ENCODE measurements around the gene DIAPH3.
"Not testable (repeated sequence)": the region's sequence is repeated elsewhere in the genome, so short reads cannot be mapped to it uniquely, and the experiment has no call there.

Gene DIAPH3

GRCh38 chr13:60094385-60095088 is 69.2 kb downstream of the DIAPH3 start:
- no peak for DNase-seq

- DNase-seq = no peak
Measured at GRCh38 chr13:60093425-60094019, 70.2 kb downstream of the DIAPH3 start.

GRCh38 chr13:60091573-60091972 is 72.2 kb downstream of the DIAPH3 start:
- no peak for DNase-seq

GRCh38 chr13:60090574-60090973 is 73.2 kb downstream of the DIAPH3 start:
- DNase-seq = no peak

- DNase-seq = not testable (repeated sequence)
Measured at GRCh38 chr13:60083780-60084179, 79.9 kb downstream of the DIAPH3 start.

- DNase-seq = no peak
Measured at GRCh38 chr13:60080850-60081249, 82.9 kb downstream of the DIAPH3 start.

GRCh38 chr13:60078226-60078625 is 85.5 kb downstream of the DIAPH3 start:
- DNase-seq = no peak

GRCh38 chr13:60075850-60076249 is 87.9 kb downstream of the DIAPH3 start:
- DNase-seq = no peak

GRCh38 chr13:60074397-60074796 is 89.3 kb downstream of the DIAPH3 start:
- no peak for DNase-seq

GRCh38 chr13:60066226-60066625 is 97.5 kb downstream of the DIAPH3 start:
- DNase-seq = no peak

- no peak for DNase-seq
Measured at GRCh38 chr13:60062502-60062901, 101.2 kb downstream of the DIAPH3 start.

- no peak for DNase-seq
Measured at GRCh38 chr13:60061737-60062136, 102.0 kb downstream of the DIAPH3 start.

GRCh38 chr13:60051754-60052285 is 111.9 kb downstream of the DIAPH3 start:
- no peak for DNase-seq

GRCh38 chr13:60048353-60048752 is 115.4 kb downstream of the DIAPH3 start:
- not testable (repeated sequence) for DNase-seq

- DNase-seq = no peak
Measured at GRCh38 chr13:60047918-60048317, 115.8 kb downstream of the DIAPH3 start.

- DNase-seq = no peak
Measured at GRCh38 chr13:60044321-60044720, 119.4 kb downstream of the DIAPH3 start.

- no peak for DNase-seq
Measured at GRCh38 chr13:60043262-60043661, 120.5 kb downstream of the DIAPH3 start.

GRCh38 chr13:60040668-60041067 is 123.1 kb downstream of the DIAPH3 start:
- DNase-seq = not testable (repeated sequence)

- no peak for DNase-seq
Measured at GRCh38 chr13:60035874-60036273, 127.9 kb downstream of the DIAPH3 start.

- DNase-seq = no peak
Measured at GRCh38 chr13:60032851-60033250, 130.9 kb downstream of the DIAPH3 start.

- no peak for DNase-seq
Measured at GRCh38 chr13:60028021-60028420, 135.7 kb downstream of the DIAPH3 start.

GRCh38 chr13:60026286-60026685 is 137.4 kb downstream of the DIAPH3 start:
- no peak for DNase-seq

- DNase-seq = no peak
Measured at GRCh38 chr13:60020288-60020687, 143.4 kb downstream of the DIAPH3 start.

All from activated CD4-positive, alpha-beta T cell treated with anti-CD3 and anti-CD28 coated beads, Interleukin-2, Interleukin-6, amounts not matched to agents 100 ng/mL and 50 ng/mL, durations not matched to agents 16 hours and 8 hours (primary cell).